ENCODE data around the gene RAB13.
"Not testable (repeated sequence)": the region's sequence is repeated elsewhere in the genome, so short reads cannot be mapped to it uniquely, and the experiment has no call there.

Gene RAB13
- 0 reads per million in 2 donors for total RNA-seq

DNA sequence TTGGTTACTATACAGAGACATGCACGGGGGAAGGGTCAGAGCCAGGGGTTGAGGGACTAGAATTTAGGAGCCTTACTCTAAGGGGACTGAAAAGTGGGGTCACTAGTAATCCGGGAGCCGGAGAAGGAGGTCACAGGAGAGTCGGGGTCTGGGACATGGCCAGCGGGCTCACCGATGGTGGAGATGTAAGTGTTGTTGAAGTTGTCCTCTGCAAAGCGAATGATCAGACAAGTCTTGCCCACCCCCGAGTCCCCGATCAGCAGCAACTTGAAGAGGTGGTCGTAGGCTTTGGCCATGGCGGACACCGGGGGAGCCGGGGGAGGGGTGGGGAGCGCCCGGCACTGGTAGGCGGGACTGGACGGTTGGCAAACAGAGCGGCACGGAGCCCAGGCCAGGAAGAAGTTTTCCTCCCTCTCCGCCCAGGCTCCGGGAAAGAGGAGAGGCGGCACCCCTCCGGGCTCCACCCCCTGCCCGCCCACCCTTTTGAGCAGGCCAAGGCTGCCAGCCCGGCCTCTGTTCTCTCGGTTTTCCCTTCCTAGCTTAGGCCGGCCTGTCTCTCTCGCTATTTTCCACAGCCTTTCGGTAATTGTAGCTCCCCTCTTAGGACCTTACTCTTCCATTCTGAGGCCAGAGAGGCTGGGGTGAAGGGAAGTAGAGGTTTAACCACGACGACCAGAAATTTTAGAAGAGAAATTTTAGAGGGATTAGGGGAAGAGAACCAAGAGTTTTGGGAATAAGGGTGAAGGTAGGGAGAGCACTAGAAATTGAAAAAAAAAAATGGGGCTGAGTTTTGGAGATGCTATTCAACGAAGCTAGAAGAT is at the start of gene RAB13:
Gene RAB13, minus strand, starts transcription at position 399 of the 821 bp plus-strand sequence. Its CDS starts 103 bp downstream, at position 296.
- no peak for DNase-seq

DNA sequence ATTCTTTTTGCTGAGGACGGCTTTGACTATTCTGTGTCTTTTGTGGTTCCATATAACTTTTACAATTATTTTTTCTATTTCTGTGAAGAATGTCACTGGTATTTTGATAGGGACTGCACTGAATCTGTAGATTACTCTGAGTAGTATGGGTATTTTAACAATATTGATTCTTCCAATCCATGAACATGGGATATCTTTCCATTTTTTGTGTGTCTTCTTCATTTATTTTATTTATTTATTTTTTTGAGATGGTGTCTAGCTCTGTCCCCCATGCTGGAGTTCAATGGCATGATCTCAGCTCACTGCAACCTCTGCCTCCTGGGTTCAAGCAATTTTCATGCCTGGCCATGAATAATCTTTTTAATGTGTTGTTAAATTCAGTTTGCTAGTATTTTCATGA is 47.6 kb upstream of the RAB13 start:
- not testable (repeated sequence) for DNase-seq

DNA sequence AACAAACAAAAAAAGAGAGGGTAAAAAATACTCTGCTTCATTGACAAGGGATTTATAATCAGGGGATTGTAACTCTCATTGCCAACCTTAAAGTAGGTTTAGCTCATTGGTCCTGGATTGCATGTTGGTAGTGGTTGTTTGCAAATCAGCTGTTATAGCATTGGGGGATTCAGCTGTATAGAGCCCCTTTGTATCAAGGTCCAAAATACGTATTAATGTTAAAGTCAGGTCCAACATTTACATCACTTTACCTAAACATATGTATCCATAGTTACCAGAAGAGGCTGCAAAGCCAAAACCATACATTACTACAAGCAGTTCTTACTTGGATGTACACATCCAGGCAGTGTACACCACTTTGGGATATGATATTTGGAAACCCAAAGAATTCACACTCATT is 33.8 kb upstream of the RAB13 start:
- DNase-seq = no peak

DNA sequence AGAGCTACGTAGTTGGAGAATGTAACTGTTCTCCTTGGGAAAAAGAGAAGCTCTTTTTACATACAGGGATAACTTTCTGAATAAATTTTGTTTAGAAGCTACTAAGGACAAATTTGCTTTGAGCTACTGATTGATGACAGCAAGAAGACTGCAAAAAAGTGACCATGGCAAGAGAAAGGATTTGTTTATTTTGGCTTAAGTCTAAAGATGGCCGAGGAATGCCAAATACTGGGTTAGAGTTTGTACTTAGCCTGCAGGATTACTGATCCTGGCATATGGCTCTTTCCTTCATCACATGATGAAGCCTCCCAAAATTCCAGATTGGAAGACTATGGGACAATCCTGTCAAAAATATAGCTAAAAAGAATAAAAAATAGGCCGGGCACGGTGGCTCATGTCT is 33.1 kb upstream of the RAB13 start:
- DNase-seq = no peak

DNA sequence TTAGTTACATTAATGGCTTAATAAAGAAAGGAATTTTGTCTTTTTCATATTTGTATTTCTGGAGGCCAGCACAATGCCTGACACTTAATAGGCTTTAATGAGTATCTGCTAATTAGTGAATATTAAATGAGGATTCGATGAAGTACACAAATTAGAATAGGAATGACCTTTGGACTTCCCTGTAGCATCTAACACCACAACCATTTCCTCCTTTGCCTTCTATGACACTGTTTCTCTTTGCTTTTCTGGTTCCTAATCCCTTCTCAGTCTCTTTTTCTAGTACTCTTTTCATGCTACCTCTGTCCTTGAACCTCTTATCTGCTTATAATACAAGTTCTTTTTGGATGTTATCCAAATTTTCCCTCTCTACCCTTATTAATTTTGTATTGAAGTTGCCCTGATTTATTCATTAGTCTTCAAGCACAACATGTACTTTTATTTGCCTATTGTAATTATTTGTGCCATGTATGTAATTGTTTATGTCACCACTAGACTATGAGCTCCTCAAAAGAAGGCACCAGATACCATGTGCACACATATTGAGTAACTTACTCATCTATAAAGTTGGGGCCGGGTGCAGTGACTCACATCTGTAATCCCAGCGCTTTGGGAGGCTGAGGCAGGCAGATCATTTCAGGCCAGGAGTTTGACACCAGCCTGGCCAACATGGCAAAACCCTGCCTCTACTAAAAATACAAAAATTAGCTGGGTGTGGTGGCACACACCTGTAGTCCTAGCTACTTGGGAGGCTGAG is 28.2 kb upstream of the RAB13 start:
- DNase-seq = no peak

DNA sequence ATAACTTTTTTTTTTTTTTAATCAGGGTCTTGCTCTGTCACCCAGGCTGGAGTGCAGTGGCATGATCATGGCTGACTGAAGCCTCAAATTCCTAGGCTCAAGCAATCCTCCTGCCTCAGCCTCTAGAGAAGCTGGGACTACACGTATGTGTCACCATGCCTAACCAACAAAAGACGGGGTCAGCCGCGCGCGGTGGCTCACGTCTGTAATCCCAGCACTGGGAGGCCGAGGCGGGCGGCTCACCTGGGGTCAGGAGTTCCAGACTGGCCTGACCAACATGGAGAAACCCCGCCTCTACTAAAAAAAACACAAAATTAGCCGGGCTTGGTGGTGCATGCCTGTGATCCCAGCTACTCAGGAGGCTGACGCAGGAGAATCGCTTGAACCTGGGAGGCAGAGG is 26.4 kb upstream of the RAB13 start:
- not testable (repeated sequence) for DNase-seq

- no peak for DNase-seq
Measured at GRCh38 chr1:154012129-154012528, 26.0 kb upstream of the RAB13 start.

DNA sequence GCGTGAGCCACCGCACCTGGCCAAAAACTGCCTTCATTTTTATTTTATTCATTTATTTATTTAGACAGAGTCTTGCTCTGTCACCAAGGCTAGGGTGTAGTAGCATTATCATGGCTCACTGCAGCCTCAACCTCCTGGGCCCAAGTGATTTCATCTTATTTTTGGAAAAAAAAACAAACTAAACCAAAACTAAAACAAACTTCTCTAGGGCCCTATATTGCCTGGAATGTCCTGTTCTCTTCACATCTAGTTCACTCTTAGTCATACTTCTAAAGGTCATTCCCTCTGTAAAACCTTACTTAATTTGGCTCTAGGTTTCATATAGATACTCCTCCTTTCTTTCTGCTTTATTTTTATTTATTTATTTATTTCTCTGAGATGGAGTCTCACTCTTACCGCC is 20.0 kb upstream of the RAB13 start:
- DNase-seq = no peak

DNA sequence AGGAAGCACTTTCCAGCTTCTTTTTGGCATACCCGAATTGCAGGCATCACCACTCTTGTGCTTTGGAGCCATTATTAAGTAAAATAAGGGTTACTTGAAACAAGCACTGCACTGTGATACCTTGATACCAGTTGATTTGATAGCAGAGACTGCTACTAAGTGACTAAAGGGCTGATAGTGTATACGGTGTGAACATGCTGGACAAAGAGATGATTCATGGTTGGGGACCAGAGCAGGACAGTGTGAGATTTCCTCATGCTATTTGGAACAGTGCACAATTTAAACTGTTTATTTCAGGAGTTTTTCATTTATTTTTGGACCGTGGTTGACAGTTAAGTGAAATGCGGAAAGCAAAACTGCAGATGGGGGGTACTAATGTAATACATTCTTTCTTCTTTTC is 14.3 kb upstream of the RAB13 start:
- DNase-seq = no peak

DNA sequence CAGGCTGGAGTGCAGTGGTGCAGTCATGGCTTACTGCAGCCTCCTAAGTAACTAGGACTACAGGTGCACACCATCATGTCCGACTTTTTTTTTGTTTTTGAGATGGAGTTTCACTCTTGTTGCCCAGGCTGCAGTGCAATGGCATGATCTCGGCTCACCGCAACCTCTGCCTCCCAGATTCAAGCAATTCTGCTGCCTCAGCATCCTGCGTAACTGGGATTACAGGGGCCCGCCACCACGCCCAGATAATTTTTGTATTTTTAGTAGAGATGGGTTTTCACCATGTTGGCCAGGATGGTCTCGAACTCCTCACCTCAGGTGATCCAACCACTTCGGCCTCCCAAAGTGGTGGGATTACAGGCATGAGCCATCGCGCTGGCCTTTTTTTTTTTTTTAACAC is 10.7 kb upstream of the RAB13 start:
- not testable (repeated sequence) for DNase-seq

DNA sequence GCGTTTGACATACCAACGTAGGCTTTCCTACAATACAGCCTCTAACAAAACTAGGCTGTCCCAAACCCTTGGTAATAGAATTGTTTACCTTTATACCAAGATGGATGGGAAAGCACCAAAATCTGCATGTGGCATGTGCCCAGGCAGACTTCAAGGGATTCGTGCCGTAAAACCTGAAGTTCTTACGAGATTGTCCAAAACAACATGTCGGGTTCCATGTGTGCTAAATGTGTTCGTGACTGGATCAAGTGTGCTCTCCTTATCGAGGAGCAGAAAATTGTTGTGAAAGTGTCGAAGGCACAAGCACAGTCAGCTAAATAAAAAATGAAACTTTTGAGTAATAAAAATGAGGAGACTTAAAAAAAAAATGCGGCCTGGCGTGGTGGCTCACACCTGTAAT is 9.5 kb upstream of the RAB13 start:
- DNase-seq = no peak

DNA sequence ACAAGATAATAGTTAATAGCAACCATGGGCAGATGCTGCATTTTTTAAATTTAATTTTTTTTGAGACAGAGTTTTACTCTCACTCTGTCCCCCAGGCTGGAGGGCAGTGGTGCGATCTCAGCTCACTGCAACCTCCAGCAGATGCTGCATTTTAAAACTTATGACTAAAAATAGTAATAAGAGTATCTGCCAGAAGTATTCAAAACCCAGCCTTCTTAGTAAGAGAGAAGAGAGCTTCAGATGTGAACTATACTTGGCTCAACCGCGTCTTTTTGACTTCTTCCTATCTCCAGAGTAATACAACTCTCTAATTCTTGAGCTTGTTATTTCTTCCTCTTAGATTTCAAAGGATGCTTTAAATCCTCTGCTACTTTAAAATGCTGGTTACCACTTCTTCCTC is 9.1 kb upstream of the RAB13 start:
- no peak for DNase-seq

DNA sequence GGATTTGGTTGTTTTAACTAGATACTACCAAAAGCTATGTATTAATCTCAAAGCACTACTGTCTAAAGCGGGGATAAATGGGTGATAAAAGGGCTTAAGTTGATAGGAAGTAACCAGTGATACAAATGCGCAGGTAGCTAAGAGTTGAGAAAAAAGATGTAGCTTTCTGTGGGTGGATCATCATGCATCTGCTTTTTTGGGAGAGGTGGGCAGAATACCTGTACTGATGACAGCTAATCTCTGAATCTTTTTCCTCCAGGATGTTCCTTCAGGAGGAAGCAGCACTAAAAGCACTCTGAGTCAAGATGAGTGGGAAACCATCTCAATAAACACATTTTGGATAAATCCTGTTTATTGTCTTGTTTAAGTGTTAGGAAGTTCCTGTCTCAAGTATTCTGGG is 5.7 kb upstream of the RAB13 start:
- no peak for DNase-seq

DNA sequence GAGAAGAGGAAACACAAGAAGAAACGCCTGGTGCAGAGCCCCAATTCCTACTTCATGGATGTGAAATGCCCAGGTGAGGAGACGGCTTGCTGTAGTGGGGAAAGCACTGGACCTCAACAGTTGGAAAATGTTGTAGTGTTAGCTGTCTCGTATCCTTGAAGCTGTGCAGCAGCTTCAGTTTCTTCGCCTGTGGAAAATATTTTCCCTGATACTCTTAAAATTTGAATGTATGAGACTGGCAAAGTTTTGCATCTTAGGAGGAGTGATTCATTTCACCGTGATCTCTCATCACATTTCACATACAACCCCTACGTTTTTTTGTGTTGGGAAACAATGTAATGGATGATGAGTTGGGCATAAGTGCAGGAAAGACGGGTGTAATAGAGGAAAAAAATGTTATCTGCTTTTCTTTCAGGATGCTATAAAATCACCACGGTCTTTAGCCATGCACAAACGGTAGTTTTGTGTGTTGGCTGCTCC is 5.1 kb upstream of the RAB13 start:
- DNase-seq = no peak

DNA sequence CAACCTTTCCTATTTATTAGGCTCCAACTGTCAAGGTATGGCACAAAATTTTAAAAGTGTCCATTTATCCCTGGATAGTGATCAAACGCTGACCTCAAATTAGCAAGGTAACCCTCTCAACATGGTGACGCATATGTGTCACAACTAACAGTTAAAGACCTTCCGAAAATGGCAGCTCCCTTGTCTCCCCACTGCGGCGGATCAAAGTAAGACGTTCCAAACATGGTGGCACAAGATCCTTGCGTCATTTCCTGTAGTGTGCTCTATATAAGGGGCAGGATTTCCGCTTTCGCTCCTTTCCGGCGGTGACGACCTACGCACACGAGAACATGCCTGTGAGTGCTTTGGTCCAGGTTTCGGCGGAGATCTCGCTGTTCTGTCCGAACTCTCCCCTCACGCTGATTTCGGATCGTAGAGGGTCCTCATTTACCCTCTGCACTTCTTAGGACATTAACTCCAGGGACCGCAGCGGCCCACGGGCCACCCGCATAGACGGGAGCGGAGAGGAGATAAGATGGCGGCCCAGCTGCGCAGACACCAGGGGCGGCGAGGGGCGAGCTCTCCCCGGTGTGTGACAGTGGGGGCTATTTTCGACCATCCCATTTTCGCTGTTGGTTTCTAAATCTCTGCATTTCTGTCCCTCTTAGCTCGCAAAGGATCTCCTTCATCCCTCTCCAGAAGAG is 4.5 kb upstream of the RAB13 start, which contains the start of gene RPS27:
Gene RPS27, plus strand, starts transcription at position 295 of the 683 bp plus-strand sequence. Its CDS starts 35 bp downstream, at position 330.
- peak; percentile 76 for DNase-seq

DNA sequence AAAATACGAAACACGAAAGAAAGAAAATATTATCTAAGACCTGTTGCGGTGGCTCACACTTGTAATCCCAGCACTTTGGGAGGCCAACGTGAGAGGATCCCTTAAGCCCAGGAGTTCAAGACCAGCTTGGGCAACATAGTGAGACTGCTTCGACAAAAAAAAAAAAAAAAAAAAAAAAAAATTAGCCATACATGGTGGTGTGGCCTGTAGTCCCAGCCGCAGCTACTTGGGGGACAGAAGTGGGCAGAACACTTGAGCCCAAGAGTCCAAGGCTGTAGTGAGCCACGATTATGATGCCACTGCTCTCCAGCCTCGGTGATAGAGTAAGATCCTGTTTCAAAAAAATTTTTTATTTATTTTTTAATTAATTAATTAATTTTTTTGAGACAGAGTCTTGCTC is 1.5 kb upstream of the RAB13 start:
- DNase-seq = no peak

DNA sequence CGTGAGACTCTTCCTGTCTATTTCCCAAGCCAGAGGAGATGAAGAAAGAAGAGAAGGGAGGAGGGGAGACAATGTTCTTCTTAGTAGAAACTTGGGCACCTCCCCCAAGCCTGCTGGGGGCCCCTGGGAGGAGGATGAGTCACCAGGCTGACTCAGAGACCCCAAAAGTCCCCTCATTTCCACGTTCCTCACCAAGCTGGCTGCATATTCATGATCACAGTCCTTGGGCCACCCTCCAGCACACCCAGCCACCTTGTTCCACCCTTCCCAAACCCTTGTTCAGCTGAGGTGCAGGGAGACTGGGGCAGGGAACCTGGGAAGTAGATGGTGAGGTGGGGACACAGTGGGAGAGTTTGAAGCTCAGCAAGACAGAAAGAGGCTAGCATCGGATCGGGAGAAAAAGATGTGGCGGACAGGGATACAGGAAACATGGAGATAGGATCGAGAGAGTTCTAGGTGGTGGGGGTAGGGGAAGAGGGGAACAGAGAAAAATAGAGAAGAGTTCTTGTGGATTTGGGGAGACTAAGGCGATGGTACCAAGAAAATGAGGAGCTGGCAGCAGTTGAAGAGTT is 712 bp downstream of the RAB13 start:
- DNase-seq = no peak

DNA sequence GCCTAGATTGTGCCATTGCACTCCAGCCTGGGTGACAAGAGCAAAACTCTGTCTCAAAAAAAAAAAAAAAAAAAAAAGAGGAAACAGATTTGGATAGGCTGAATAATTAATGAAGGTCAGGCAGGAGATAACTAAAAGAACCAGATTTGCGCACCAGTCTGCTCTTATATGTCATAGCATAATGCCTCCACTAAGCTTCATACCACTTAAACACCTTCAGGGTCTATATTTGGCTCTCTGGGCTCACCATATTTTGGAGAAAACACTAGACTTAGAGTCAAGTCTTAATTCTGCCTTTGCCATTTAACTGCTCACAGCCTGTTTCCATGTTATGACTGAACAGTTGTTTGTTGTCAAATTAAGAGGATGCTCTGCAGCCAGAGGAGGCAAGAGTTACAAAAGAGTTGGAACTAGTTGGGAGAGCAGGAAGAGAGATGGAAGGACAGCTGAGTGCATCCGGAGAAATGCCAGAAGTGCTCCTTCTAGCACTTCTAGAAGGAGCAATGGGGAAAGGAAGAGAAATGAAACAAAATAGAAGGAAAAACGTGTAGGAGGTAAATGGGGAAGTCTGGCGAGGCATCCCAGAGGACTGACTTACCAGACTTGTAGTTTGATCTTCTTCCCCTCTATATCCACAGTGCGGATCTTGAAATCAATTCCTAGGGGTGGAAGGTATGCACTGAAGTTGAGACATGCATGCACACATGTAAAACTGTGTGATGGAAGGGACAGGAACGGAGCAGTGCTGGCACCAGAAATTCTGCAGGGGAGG is 1.8 kb downstream of the RAB13 start:
- no peak for DNase-seq

DNA sequence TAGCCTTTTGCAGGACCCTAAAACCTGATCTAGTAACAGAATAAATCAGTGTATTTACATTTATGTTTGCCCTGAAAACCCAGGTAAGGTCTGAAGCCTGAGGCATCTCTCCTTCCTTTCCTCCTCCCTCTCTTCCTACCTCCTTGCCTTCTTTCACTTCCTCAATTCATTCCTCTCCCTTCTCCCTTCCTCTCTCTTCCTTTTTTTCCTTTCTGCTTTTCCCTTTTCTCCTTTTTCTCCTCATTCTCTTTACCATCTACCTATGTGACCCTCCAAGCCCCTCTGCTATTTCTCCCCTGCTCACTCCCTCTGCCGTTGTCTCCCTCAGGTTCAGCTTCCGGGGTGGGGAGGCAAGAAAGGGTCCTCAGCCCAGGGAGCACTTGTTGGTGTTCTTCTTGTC is 4.4 kb downstream of the RAB13 start:
- DNase-seq = not testable (repeated sequence)

GRCh38 chr1:153979091-153979490 is 7.0 kb downstream of the RAB13 start:
- not testable (repeated sequence) for DNase-seq

DNA sequence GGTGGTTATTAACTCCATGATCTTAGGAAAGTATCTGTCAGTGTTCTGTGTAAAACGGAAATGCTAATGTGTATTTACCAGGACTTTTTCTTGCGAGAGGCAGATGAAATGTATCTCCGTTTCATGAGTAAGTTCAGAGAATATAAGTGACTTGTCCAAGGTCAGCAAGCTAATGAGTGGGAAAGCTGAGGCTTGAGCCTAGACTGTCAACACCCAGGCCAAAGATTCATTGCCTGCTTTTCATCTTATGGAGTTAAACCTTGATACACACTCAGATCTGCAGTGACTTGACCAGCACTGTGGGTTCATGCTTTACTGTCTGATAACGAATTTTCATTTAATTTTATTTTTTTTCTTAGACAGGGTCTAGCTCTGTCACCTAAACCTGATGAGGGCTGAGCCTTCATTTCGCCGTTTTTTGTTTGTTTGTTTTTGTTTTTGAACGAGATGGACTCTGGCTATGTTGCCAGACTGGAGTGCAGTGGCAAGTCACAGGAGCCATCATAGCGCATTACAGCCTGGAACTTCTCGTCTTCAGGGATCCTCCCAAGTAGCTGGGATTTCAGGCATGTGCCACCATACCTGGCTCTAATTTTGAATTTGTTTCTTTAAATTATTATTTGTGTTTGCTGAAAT is 7.7 kb downstream of the RAB13 start:
- DNase-seq = no peak

Data from T-helper 9 cell (primary cell).